GM13977 (cell line): ENCODE results near the gene SCML1.

Source experiments
- DNase-seq: peaks from one replicate; pipeline ENCODE4 v3.0.0; 2012; ENCODE audit warnings: low spot score
- CTCF ChIP-seq: IDR thresholded peaks from 2 replicates; pipeline ENCODE4 v1.5.1; 2012; ENCODE audit warnings: mild to moderate bottlenecking, control low read depth; ENCODE audit not compliant: insufficient read depth; ENCODE audit errors: extremely low read depth, missing control alignments
- in situ Hi-C: fragments of 300-500 bp; cut with MboI; formaldehyde crosslinking; loops from one replicate; pipeline ENCODE4 v1.12.0; 2022; ENCODE audit warnings: low sequenced_read_pairs, low pct_unique_long_range_greater_than_20kb, mixed read lengths, inconsistent platforms; ENCODE audit not compliant: unreplicated experiment

The SCML1 gene

GRCh38 chrX:17719711-17720110, 17.6 kb upstream of the SCML1 start:
- no peak for DNase-seq
- in situ Hi-C loops = no loop called here
- TF ChIP-seq CTCF = no peak

- DNase-seq = no peak
- in situ Hi-C loops = no loop called here
These were observed 15.6 kb upstream of the SCML1 start for GRCh38 chrX:17721715-17722114.

GRCh38 chrX:17725181-17725580, 12.1 kb upstream of the SCML1 start:
- DNase-seq = no peak
- in situ Hi-C loops = no loop called here

More at GRCh38 chrX:17721715-17722114, 15.6 kb upstream of the SCML1 start:
- no peak for TF ChIP-seq CTCF

GRCh38 chrX:17732138-17732783, 5.0 kb upstream of the SCML1 start:
- in situ Hi-C loops = no loop called here
- no peak for DNase-seq
- TF ChIP-seq CTCF = no peak

More at GRCh38 chrX:17725181-17725580, 12.1 kb upstream of the SCML1 start:
- no peak for TF ChIP-seq CTCF

- no peak for TF ChIP-seq CTCF
- DNase-seq = no peak
These were observed 1.9 kb upstream of the SCML1 start for GRCh38 chrX:17735406-17735805.

GRCh38 chrX:17736478-17736855, 826 bp upstream of the SCML1 start:
- no peak for TF ChIP-seq CTCF
- in situ Hi-C loops = no loop called here
- no peak for DNase-seq

More at GRCh38 chrX:17735406-17735805, 1.9 kb upstream of the SCML1 start:
- in situ Hi-C loops = no loop called here

- in situ Hi-C loops = no loop called here
- no peak for TF ChIP-seq CTCF
- DNase-seq = no peak
These were observed 355 bp downstream of the SCML1 start for GRCh38 chrX:17737710-17737985.
